ENCODE results near the gene SCN9A. TPM values are rescaled to one million over a fixed set of nuclear protein-coding genes. Genes with fewer than 3 reads are reported as not detected.

SCN9A gene
- total RNA-seq, 1 donor from 2014 or later = 47.3 TPM

GRCh38 chr2:166297951-166298350 lies 77.8 kb downstream of the SCN9A start:
- Mint-ChIP-seq H3K27me3 (ENCODE audit: unreplicated experiment) (no peaks in the 10 kb centered on the region), H3K4me1 (ENCODE audit: unreplicated experiment) (no peaks in the 10 kb centered on the region), H3K27ac (ENCODE audit: unreplicated experiment) (no peak overlapping the region), H3K36me3 (ENCODE audit: low read depth, unreplicated experiment) (no peaks in the 10 kb centered on the region), H3K4me3 (ENCODE audit: unreplicated experiment) (no peak overlapping the region), H3K9me3 (ENCODE audit: unreplicated experiment) (no peaks in the 10 kb centered on the region)
- DNase-seq (ENCODE audit: low spot score) = no peak
- TF ChIP-seq CTCF (IDR thresholded peaks at IDR 0.05; ENCODE audit: unreplicated experiment) = no peak

- Mint-ChIP-seq H3K4me3 (ENCODE audit: unreplicated experiment) (no peak overlapping the region), H3K36me3 (ENCODE audit: low read depth, unreplicated experiment) (peaks cover 15% of the 10 kb centered on the region), H3K27me3 (ENCODE audit: unreplicated experiment) (no peaks in the 10 kb centered on the region), H3K27ac (ENCODE audit: unreplicated experiment) (no peak overlapping the region), H3K9me3 (ENCODE audit: unreplicated experiment) (no peaks in the 10 kb centered on the region), H3K4me1 (ENCODE audit: unreplicated experiment) (no peaks in the 10 kb centered on the region)
- no peak for DNase-seq (ENCODE audit: low spot score)
- TF ChIP-seq CTCF (IDR thresholded peaks at IDR 0.05; ENCODE audit: unreplicated experiment) = no peak
Measured at GRCh38 chr2:166293984-166294383, 81.8 kb downstream of the SCN9A start.

GRCh38 chr2:166285215-166285614 lies 90.5 kb downstream of the SCN9A start:
- H3K27ac Mint-ChIP-seq (ENCODE audit: unreplicated experiment) = no peak overlapping the region
- H3K4me1 Mint-ChIP-seq (ENCODE audit: unreplicated experiment) = no peaks in the 10 kb centered on the region
- no peaks in the 10 kb centered on the region for H3K9me3 Mint-ChIP-seq (ENCODE audit: unreplicated experiment)
- no peaks in the 10 kb centered on the region for H3K27me3 Mint-ChIP-seq (ENCODE audit: unreplicated experiment)
- TF ChIP-seq CTCF (IDR thresholded peaks at IDR 0.05; ENCODE audit: unreplicated experiment) = no peak
- H3K4me3 Mint-ChIP-seq (ENCODE audit: unreplicated experiment) = no peak overlapping the region
- H3K36me3 Mint-ChIP-seq (ENCODE audit: low read depth, unreplicated experiment) = peaks cover 4% of the 10 kb centered on the region
- no peak for DNase-seq (ENCODE audit: low spot score)

- TF ChIP-seq CTCF (IDR thresholded peaks at IDR 0.05; ENCODE audit: unreplicated experiment) = no peak
- no peak for DNase-seq (ENCODE audit: low spot score)
- Mint-ChIP-seq H3K27ac (ENCODE audit: unreplicated experiment) (no peak overlapping the region), H3K4me3 (ENCODE audit: unreplicated experiment) (peak overlapping the region; percentile 7), H3K4me1 (ENCODE audit: unreplicated experiment) (no peaks in the 10 kb centered on the region), H3K27me3 (ENCODE audit: unreplicated experiment) (no peaks in the 10 kb centered on the region), H3K36me3 (ENCODE audit: low read depth, unreplicated experiment) (no peaks in the 10 kb centered on the region), H3K9me3 (ENCODE audit: unreplicated experiment) (no peaks in the 10 kb centered on the region)
Measured at GRCh38 chr2:166284359-166284758, 91.4 kb downstream of the SCN9A start.

- DNase-seq (ENCODE audit: low spot score) = no peak
- Mint-ChIP-seq H3K4me3 (ENCODE audit: unreplicated experiment) (no peak overlapping the region), H3K27me3 (ENCODE audit: unreplicated experiment) (no peaks in the 10 kb centered on the region), H3K9me3 (ENCODE audit: unreplicated experiment) (no peaks in the 10 kb centered on the region), H3K36me3 (ENCODE audit: low read depth, unreplicated experiment) (no peaks in the 10 kb centered on the region), H3K27ac (ENCODE audit: unreplicated experiment) (no peak overlapping the region), H3K4me1 (ENCODE audit: unreplicated experiment) (no peaks in the 10 kb centered on the region)
- TF ChIP-seq CTCF (IDR thresholded peaks at IDR 0.05; ENCODE audit: unreplicated experiment) = no peak
Measured at GRCh38 chr2:166282154-166282553, 93.6 kb downstream of the SCN9A start.
